Keratinocyte (primary cell): ENCODE data around the gene NDP. TPM values are rescaled to one million over a fixed set of nuclear protein-coding genes. Genes with fewer than 3 reads are reported as not detected.

Source experiments
- DNase-seq: peaks from one replicate; pipeline ENCODE4 v3.0.0-alpha.2; 2011; ENCODE audit warnings: low read depth, missing footprints, low spot score
- FAIRE-seq: peaks from 2 replicates; lab custom pipeline; 2011; peaks lifted over from hg19 to GRCh38; lab: Jason Lieb, UNC
- H2AFZ ChIP-seq: 2 replicates; pipeline ENCODE4 v1.6.0; 2012; ENCODE audit warnings: low read length, control low read depth, inconsistent platforms; ENCODE audit not compliant: control insufficient read depth
- H3K27ac ChIP-seq: 2 replicates; pipeline ENCODE4 v1.5.1; 2011; ENCODE audit warnings: low read length; ENCODE audit not compliant: control insufficient read depth, insufficient read depth
- H3K27me3 ChIP-seq: 3 replicates; pipeline ENCODE4 v1.6.0; 2011; ENCODE audit warnings: low read length; ENCODE audit not compliant: control insufficient read depth, insufficient read depth; ENCODE audit errors: extremely low read depth
- H3K36me3 ChIP-seq, 2 experiments: 2 replicates in 1 of 2; 3 replicates in 1 of 2; pipeline ENCODE4 v1.5.1; 2011; ENCODE audit warnings: low read length in 2 of 2, mild to moderate bottlenecking in 1 of 2; ENCODE audit not compliant: control insufficient read depth in 2 of 2, insufficient read depth in 2 of 2; ENCODE audit errors: extremely low read depth in 1 of 2
- H3K4me1 ChIP-seq: 3 replicates; pipeline ENCODE4 v1.5.1; 2011; ENCODE audit warnings: low read length; ENCODE audit not compliant: control insufficient read depth, insufficient read depth; ENCODE audit errors: extremely low read depth
- H3K4me2 ChIP-seq: 3 replicates; pipeline ENCODE4 v1.6.0; 2011; ENCODE audit warnings: low read depth, low read length; ENCODE audit not compliant: control insufficient read depth, insufficient read depth; ENCODE audit errors: extremely low read depth
- H3K4me3 ChIP-seq, 3 experiments: fragments of 200-600 bp in 1 of 3; sonication (generic) in 1 of 3; 2 replicates in 2 of 3; 3 replicates in 1 of 3; pipeline ENCODE4 v1.5.1; 2011 to 2016; ENCODE audit warnings: low read length in 3 of 3, mild to moderate bottlenecking in 3 of 3, control low read depth in 2 of 3, inconsistent platforms in 1 of 3, low read depth in 1 of 3, mixed read lengths in 1 of 3, mixed run types in 1 of 3, moderate library complexity in 1 of 3; ENCODE audit not compliant: control insufficient read depth in 2 of 3, insufficient read depth in 2 of 3; ENCODE audit errors: extremely low read depth in 1 of 3
- H3K79me2 ChIP-seq: 2 replicates; pipeline ENCODE4 v1.6.0; 2012; ENCODE audit warnings: low read length; ENCODE audit not compliant: control insufficient read depth, insufficient read depth
- H3K9ac ChIP-seq: 3 replicates; pipeline ENCODE4 v1.6.0; 2011; ENCODE audit warnings: low read length; ENCODE audit not compliant: control insufficient read depth, insufficient read depth; ENCODE audit errors: extremely low read depth
- H3K9me1 ChIP-seq: 3 replicates; pipeline ENCODE4 v1.6.0; 2011; ENCODE audit warnings: low read length; ENCODE audit not compliant: control insufficient read depth, insufficient read depth; ENCODE audit errors: extremely low read depth
- H3K9me3 ChIP-seq: 2 replicates; pipeline ENCODE4 v1.5.1; 2012; ENCODE audit warnings: low read depth, low read length; ENCODE audit not compliant: control insufficient read depth
- H4K20me1 ChIP-seq: 3 replicates; pipeline ENCODE4 v1.6.0; 2011; ENCODE audit warnings: low read length; ENCODE audit not compliant: control insufficient read depth, insufficient read depth; ENCODE audit errors: extremely low read depth
- EZH2 ChIP-seq: IDR thresholded peaks from one replicate; pipeline ENCODE4 v1.6.1; 2012; ENCODE audit warnings: inconsistent platforms, mild to moderate bottlenecking, low read length, moderate library complexity
- dilution Hi-C: fragments of 300-500 bp; cut with MboI; formaldehyde crosslinking; loops from one replicate; pipeline ENCODE4 v1.7.0; 2020; ENCODE audit warnings: low sequenced_read_pairs; ENCODE audit not compliant: extremely low pct_ligation_motif_present
- polyA plus RNA-seq, 5 experiments: library from polyadenylated mRNA; depleted of rRNA in 3 of 5; stranded (reverse) in 3 of 5; stranded (forward) in 1 of 5; unstranded in 1 of 5; fragments of >200 nt; gene quantifications; 1 replicate in 1 of 5; 2 replicates in 3 of 5; 3 replicates in 1 of 5; pipeline versions ENCODE4 v1.2.1 to v1.2.3, GENCODE V29; 2011 to 2012; ENCODE audit warnings: missing spikeins in 2 of 5, low read depth in 1 of 5, low replicate concordance in 1 of 5
- TF ChIP-seq, protein P1 (sequence below), 3 experiments: IDR thresholded peaks in 1 of 3; conservative IDR thresholded peaks in 1 of 3; optimal IDR thresholded peaks in 1 of 3; 2 replicates in 2 of 3; 3 replicates in 1 of 3; pipeline versions ENCODE3 to v1.5.1; 2011; ENCODE audit warnings: low read length in 3 of 3, mild to moderate bottlenecking in 3 of 3, moderate library complexity in 2 of 3, control low read depth in 1 of 3, inconsistent platforms in 1 of 3; ENCODE audit not compliant: insufficient read depth in 2 of 3; ENCODE audit errors: extremely low read depth in 1 of 3

Gene NDP
- polyA plus RNA-seq, 1 donor (not counting 4 experiments of a cell fraction or from before 2014, with no cell fraction given): not detected

DNA sequence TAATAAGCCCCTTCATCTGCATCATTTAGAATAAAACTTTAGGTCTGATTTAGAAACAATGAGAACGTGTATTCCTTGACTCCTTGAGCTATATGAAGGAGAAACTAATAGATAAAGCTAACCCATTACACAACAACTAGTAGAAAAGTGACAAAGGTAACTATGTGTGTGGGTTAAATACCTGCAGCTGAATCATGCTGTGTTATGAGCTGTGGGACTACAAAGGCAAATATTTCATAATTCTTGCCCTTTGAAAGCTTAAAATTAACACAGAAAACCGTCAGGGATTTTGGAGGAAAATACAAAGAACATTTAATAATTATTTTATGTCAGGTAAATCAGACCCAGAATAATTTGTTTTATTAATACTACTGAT, 898 bp upstream of the NDP start:
- H3K9ac ChIP-seq: no peak overlapping the region
- dilution Hi-C loops: no loop called here
- H3K4me1 ChIP-seq: peaks cover 10% of the 10 kb centered on the region
- no peaks in the 10 kb centered on the region for H3K36me3 ChIP-seq
- peaks cover 4% of the 10 kb centered on the region for H3K27me3 ChIP-seq
- no peak overlapping the region for H2AFZ ChIP-seq
- H3K4me2 ChIP-seq: peak overlapping the region; percentile 53
- no peaks in the 10 kb centered on the region for H3K9me1 ChIP-seq
- H3K4me3 ChIP-seq: no peak overlapping the region
- no peak for TF ChIP-seq EZH2
- TF ChIP-seq, protein P1, sequence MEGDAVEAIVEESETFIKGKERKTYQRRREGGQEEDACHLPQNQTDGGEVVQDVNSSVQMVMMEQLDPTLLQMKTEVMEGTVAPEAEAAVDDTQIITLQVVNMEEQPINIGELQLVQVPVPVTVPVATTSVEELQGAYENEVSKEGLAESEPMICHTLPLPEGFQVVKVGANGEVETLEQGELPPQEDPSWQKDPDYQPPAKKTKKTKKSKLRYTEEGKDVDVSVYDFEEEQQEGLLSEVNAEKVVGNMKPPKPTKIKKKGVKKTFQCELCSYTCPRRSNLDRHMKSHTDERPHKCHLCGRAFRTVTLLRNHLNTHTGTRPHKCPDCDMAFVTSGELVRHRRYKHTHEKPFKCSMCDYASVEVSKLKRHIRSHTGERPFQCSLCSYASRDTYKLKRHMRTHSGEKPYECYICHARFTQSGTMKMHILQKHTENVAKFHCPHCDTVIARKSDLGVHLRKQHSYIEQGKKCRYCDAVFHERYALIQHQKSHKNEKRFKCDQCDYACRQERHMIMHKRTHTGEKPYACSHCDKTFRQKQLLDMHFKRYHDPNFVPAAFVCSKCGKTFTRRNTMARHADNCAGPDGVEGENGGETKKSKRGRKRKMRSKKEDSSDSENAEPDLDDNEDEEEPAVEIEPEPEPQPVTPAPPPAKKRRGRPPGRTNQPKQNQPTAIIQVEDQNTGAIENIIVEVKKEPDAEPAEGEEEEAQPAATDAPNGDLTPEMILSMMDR (optimal IDR thresholded peaks at IDR 0.05 in 1 of 3, IDR thresholded peaks at IDR 0.05 in 1 of 3, conservative IDR thresholded peaks at IDR 0.05 in 1 of 3; ENCODE audit: extremely low read depth in 1 of 3, insufficient read depth in 2 of 3, low read length in 3 of 3): no peak
- no peaks in the 10 kb centered on the region for H3K9me3 ChIP-seq
- no peaks in the 10 kb centered on the region for H3K79me2 ChIP-seq
- no peak overlapping the region for H3K27ac ChIP-seq
- H4K20me1 ChIP-seq: no peaks in the 10 kb centered on the region
- DNase-seq (no peak), FAIRE-seq (no peak)

DNA sequence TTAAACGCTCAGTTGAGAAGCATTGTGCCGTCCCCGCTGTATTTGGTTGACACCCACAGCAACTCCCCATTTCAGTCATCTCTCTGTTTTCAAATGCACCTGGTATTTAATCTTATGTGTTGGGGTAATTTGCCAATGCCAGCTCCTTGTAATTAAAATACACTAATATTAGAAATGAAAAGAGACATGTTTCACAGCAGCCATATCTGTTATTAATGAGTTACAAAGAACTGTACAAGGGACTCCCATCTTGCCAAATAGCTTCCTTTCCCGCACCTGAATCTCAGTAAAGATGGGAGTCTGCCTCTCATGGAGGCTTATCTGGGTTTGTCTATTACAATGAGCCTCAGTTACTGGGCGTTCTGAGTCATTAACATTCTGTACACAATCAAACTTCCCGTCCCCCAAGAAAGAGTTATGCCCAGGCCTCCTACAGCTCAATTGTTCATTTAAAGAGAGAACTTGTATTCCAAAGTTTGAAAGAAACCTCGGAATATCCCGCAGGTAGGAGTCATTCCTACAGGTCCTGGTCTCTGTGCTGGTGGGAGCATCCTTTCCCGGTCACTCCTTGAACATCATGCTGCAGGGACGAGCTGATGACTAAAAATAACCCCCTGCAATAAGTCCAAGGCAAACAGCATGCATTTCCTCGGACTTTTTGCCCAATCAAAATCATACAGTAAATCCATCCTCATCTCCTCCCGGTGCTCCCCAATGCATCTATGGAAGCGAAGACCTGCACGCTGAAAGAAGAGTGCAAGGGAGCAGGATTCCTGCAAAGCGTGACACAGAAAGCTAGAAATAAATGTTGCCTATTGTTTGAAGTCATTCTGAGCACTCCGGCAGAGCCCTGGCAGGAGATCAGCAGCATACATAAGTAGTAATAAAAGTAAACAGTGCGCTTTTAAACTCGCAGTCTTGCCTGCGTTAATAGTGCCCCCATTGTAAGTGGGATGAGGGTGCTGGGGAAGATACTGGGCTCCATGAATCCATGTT, 926 bp downstream of the NDP start:
- Histone ChIP-seq H3K27ac (no peak overlapping the region), H3K36me3 (no peaks in the 10 kb centered on the region), H3K9me3 (no peaks in the 10 kb centered on the region), H3K27me3 (peaks cover 4% of the 10 kb centered on the region), H3K4me1 (peaks cover 15% of the 10 kb centered on the region), H3K9ac (no peak overlapping the region), H3K9me1 (no peaks in the 10 kb centered on the region), H3K4me2 (peak overlapping the region; percentile 53), H3K4me3 (no peak overlapping the region), H4K20me1 (no peaks in the 10 kb centered on the region), H2AFZ (no peak overlapping the region), H3K79me2 (no peaks in the 10 kb centered on the region)
- dilution Hi-C loops: no loop called here
- FAIRE-seq (no peak), DNase-seq (no peak)
- TF ChIP-seq, protein P1 (optimal IDR thresholded peaks at IDR 0.05 in 1 of 3, IDR thresholded peaks at IDR 0.05 in 1 of 3, conservative IDR thresholded peaks at IDR 0.05 in 1 of 3; ENCODE audit: extremely low read depth in 1 of 3, insufficient read depth in 2 of 3, low read length in 3 of 3): no peak
- TF ChIP-seq EZH2: no peak
